Measurements from ENCODE around the gene GPALPP1.

Gene GPALPP1

DNA sequence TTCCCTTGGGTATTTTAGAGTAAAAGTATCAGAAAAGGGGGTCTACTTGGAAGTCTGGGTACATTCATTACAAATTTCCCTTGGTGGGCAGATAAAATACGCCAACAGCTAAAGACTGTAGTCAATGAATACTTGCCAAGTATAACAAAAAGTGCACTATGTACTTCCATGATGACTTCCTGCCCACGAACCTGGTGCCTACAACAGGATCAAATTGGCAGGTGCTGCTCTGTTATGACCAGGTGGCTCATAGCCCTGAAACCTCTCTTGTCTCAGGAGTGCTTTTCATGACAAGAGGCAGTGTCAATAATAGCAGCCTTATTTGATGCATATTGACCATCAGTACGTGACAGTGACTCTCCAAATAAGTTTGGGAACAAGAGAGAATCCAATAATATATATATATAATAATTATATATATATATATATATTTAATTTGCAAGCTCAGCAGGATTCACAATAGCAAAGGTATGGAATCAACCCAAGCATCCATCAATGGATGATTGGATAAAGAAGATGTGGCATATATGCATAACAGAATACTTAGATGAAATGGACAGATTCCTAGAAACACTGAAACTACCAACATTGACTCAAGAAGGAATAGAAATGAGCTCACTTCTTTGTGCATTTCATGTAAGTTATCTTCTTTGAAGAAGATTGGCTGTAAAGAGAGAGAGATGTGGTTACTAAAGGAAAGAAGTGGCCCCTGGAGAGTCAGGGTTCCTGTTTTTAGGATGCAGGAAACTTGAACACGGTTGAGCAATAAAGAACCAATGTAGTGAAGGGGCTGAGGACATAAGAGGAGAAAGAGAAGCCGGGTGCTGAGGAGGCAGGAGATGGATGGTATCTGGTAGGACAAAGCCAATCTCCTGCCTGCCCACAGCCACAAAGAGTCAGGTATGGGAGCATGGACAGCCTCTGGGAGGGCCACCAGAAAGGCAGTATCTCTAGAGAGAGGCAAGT lies 79.0 kb downstream of the GPALPP1 start:
- no peak for DNase-seq (ENCODE audit: low spot score)
- Histone ChIP-seq H2BK12ac (ENCODE audit: low read length) (no peak overlapping the region), H3K79me1 (ENCODE audit: low read depth, low read length) (no peaks in the 10 kb centered on the region), H3K4me2 (ENCODE audit: insufficient read depth, low read length, poor library complexity, severe bottlenecking) (no peak overlapping the region), H3K4me3 (ENCODE audit: low read length in 2 of 2) (no peak overlapping the region), H4K91ac (ENCODE audit: low read depth, low read length, poor library complexity) (no peak overlapping the region), H3K9me3 (replicated peaks in 1 of 2; ENCODE audit: control insufficient read depth in 2 of 2, insufficient read depth in 1 of 2, low read depth in 1 of 2, low read length in 2 of 2) (peaks cover 0 to 2% of the 10 kb centered on the region in 2 donors), H2AK5ac (ENCODE audit: low read depth, low read length) (no peak overlapping the region), H3K27me3 (ENCODE audit: control insufficient read depth in 3 of 3, insufficient read depth in 3 of 3, low read depth in 1 of 3, low read length in 3 of 3) (peaks cover 0 to 5% (median 0%) of the 10 kb centered on the region in 3 experiments), H3K27ac (replicated peaks; ENCODE audit: low read length) (no peak overlapping the region), H3K36me3 (replicated peaks in 1 of 2; ENCODE audit: control insufficient read depth in 2 of 2, insufficient read depth in 2 of 2, low read length in 2 of 2) (no peaks in the 10 kb centered on the region), H4K8ac (ENCODE audit: low read depth, low read length) (no peak overlapping the region), H3K4me1 (ENCODE audit: control insufficient read depth in 2 of 2, insufficient read depth in 1 of 2, low read depth in 1 of 2, low read length in 2 of 2) (no peaks in the 10 kb centered on the region), H3K14ac (ENCODE audit: low read length) (no peak overlapping the region), H2AFZ (ENCODE audit: low read length) (no peak overlapping the region), H3K23ac (ENCODE audit: low read depth, low read length, poor library complexity) (no peak overlapping the region), H3K4ac (ENCODE audit: low read length) (no peak overlapping the region), H2BK5ac (ENCODE audit: low read length) (no peak overlapping the region), H3K18ac (ENCODE audit: low read length) (no peak overlapping the region), H2BK15ac (ENCODE audit: low read length) (no peak overlapping the region), H2BK120ac (ENCODE audit: low read depth, low read length) (no peak overlapping the region), H3K9ac (ENCODE audit: low read depth, low read length, poor library complexity) (no peak overlapping the region)
- WGBS, 2 donors (ENCODE audit: extremely low coverage in 2 of 2, insufficient read length in 2 of 2, insufficient replicate concordance in 1 of 2) = no CpG with 5 or more reads among the region's 5 CpGs

GRCh38 chr13:45073809-45074208 lies 84.5 kb downstream of the GPALPP1 start:
- no peak for DNase-seq (ENCODE audit: low spot score)
- no peaks in the 10 kb centered on the region for H3K9me3 ChIP-seq (replicated peaks in 1 of 2; ENCODE audit: control insufficient read depth in 2 of 2, insufficient read depth in 1 of 2, low read depth in 1 of 2, low read length in 2 of 2)
- no peak overlapping the region for H2BK120ac ChIP-seq (ENCODE audit: low read depth, low read length)
- no peak overlapping the region for H2BK5ac ChIP-seq (ENCODE audit: low read length)
- no peak overlapping the region for H2AK5ac ChIP-seq (ENCODE audit: low read depth, low read length)
- no peak overlapping the region for H4K91ac ChIP-seq (ENCODE audit: low read depth, low read length, poor library complexity)
- no peak overlapping the region for H3K4me2 ChIP-seq (ENCODE audit: insufficient read depth, low read length, poor library complexity, severe bottlenecking)
- no peak overlapping the region for H3K27ac ChIP-seq (replicated peaks; ENCODE audit: low read length)
- no peak overlapping the region for H3K4ac ChIP-seq (ENCODE audit: low read length)
- no peak overlapping the region for H3K4me3 ChIP-seq (ENCODE audit: low read length in 2 of 2)
- H2BK15ac ChIP-seq (ENCODE audit: low read length) = no peak overlapping the region
- no peak overlapping the region for H4K8ac ChIP-seq (ENCODE audit: low read depth, low read length)
- no peaks in the 10 kb centered on the region for H3K79me1 ChIP-seq (ENCODE audit: low read depth, low read length)
- WGBS, 2 donors (ENCODE audit: extremely low coverage in 2 of 2, insufficient read length in 2 of 2, insufficient replicate concordance in 1 of 2) = no CpG with 5 or more reads among the region's 4 CpGs
- H3K9ac ChIP-seq (ENCODE audit: low read depth, low read length, poor library complexity) = no peak overlapping the region
- no peak overlapping the region for H2BK12ac ChIP-seq (ENCODE audit: low read length)
- H3K36me3 ChIP-seq (replicated peaks in 1 of 2; ENCODE audit: control insufficient read depth in 2 of 2, insufficient read depth in 2 of 2, low read length in 2 of 2) = no peaks in the 10 kb centered on the region
- H2AFZ ChIP-seq (ENCODE audit: low read length) = no peak overlapping the region
- no peak overlapping the region for H3K23ac ChIP-seq (ENCODE audit: low read depth, low read length, poor library complexity)
- no peak overlapping the region for H3K18ac ChIP-seq (ENCODE audit: low read length)
- H3K14ac ChIP-seq (ENCODE audit: low read length) = no peak overlapping the region
- H3K4me1 ChIP-seq (ENCODE audit: control insufficient read depth in 2 of 2, insufficient read depth in 1 of 2, low read depth in 1 of 2, low read length in 2 of 2) = no peaks in the 10 kb centered on the region
- no peaks in the 10 kb centered on the region for H3K27me3 ChIP-seq (ENCODE audit: control insufficient read depth in 3 of 3, insufficient read depth in 3 of 3, low read depth in 1 of 3, low read length in 3 of 3)

GRCh38 chr13:45074721-45075120 lies 85.4 kb downstream of the GPALPP1 start:
- Histone ChIP-seq H3K14ac (ENCODE audit: low read length) (no peak overlapping the region), H3K27me3 (ENCODE audit: control insufficient read depth in 3 of 3, insufficient read depth in 3 of 3, low read depth in 1 of 3, low read length in 3 of 3) (no peaks in the 10 kb centered on the region), H2AFZ (ENCODE audit: low read length) (no peak overlapping the region), H3K36me3 (replicated peaks in 1 of 2; ENCODE audit: control insufficient read depth in 2 of 2, insufficient read depth in 2 of 2, low read length in 2 of 2) (no peaks in the 10 kb centered on the region), H3K4ac (ENCODE audit: low read length) (no peak overlapping the region), H4K91ac (ENCODE audit: low read depth, low read length, poor library complexity) (no peak overlapping the region), H3K18ac (ENCODE audit: low read length) (no peak overlapping the region), H3K79me1 (ENCODE audit: low read depth, low read length) (no peaks in the 10 kb centered on the region), H3K4me2 (ENCODE audit: insufficient read depth, low read length, poor library complexity, severe bottlenecking) (no peak overlapping the region), H3K23ac (ENCODE audit: low read depth, low read length, poor library complexity) (no peak overlapping the region), H4K8ac (ENCODE audit: low read depth, low read length) (no peak overlapping the region), H3K9me3 (replicated peaks in 1 of 2; ENCODE audit: control insufficient read depth in 2 of 2, insufficient read depth in 1 of 2, low read depth in 1 of 2, low read length in 2 of 2) (no peaks in the 10 kb centered on the region), H3K27ac (replicated peaks; ENCODE audit: low read length) (no peak overlapping the region), H2BK5ac (ENCODE audit: low read length) (no peak overlapping the region), H2BK15ac (ENCODE audit: low read length) (no peak overlapping the region), H3K9ac (ENCODE audit: low read depth, low read length, poor library complexity) (no peak overlapping the region), H2AK5ac (ENCODE audit: low read depth, low read length) (no peak overlapping the region), H3K4me3 (ENCODE audit: low read length in 2 of 2) (no peak overlapping the region), H2BK120ac (ENCODE audit: low read depth, low read length) (no peak overlapping the region), H2BK12ac (ENCODE audit: low read length) (no peak overlapping the region), H3K4me1 (ENCODE audit: control insufficient read depth in 2 of 2, insufficient read depth in 1 of 2, low read depth in 1 of 2, low read length in 2 of 2) (no peaks in the 10 kb centered on the region)
- no peak for DNase-seq (ENCODE audit: low spot score)
- no CpG with 5 or more reads among the region's 6 CpGs for WGBS, 2 donors (ENCODE audit: extremely low coverage in 2 of 2, insufficient read length in 2 of 2, insufficient replicate concordance in 1 of 2)

DNA sequence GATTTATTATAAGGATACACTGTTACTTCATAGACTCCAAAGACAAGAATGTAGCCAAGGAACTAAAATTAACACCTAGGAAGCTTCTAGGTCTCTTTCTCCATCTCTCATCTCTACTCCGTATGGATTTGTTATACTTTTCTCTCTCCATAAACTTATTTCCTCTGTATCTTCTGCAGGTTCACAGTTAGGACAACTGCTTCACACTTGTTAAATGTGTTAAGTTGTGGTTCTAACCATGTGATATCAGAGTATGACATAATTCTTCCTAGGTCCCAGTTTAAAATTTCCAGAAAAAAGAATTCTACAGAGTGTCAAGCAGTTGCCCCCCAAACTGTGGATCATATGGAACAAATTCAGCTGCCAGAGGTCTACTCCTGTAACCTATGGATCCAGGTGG lies 88.7 kb downstream of the GPALPP1 start:
- Histone ChIP-seq H3K79me1 (ENCODE audit: low read depth, low read length) (no peaks in the 10 kb centered on the region), H4K8ac (ENCODE audit: low read depth, low read length) (no peak overlapping the region), H3K36me3 (replicated peaks in 1 of 2; ENCODE audit: control insufficient read depth in 2 of 2, insufficient read depth in 2 of 2, low read length in 2 of 2) (no peaks in the 10 kb centered on the region), H3K9ac (ENCODE audit: low read depth, low read length, poor library complexity) (no peak overlapping the region), H3K27ac (replicated peaks; ENCODE audit: low read length) (no peak overlapping the region), H3K4me3 (ENCODE audit: low read length in 2 of 2) (no peak overlapping the region), H2BK5ac (ENCODE audit: low read length) (no peak overlapping the region), H3K9me3 (replicated peaks in 1 of 2; ENCODE audit: control insufficient read depth in 2 of 2, insufficient read depth in 1 of 2, low read depth in 1 of 2, low read length in 2 of 2) (no peaks in the 10 kb centered on the region), H3K14ac (ENCODE audit: low read length) (no peak overlapping the region), H3K4ac (ENCODE audit: low read length) (no peak overlapping the region), H2AK5ac (ENCODE audit: low read depth, low read length) (no peak overlapping the region), H3K4me1 (ENCODE audit: control insufficient read depth in 2 of 2, insufficient read depth in 1 of 2, low read depth in 1 of 2, low read length in 2 of 2) (no peaks in the 10 kb centered on the region), H2BK12ac (ENCODE audit: low read length) (no peak overlapping the region), H4K91ac (ENCODE audit: low read depth, low read length, poor library complexity) (no peak overlapping the region), H2BK15ac (ENCODE audit: low read length) (no peak overlapping the region), H2AFZ (ENCODE audit: low read length) (no peak overlapping the region), H3K18ac (ENCODE audit: low read length) (no peak overlapping the region), H3K23ac (ENCODE audit: low read depth, low read length, poor library complexity) (no peak overlapping the region), H2BK120ac (ENCODE audit: low read depth, low read length) (no peak overlapping the region), H3K27me3 (ENCODE audit: control insufficient read depth in 3 of 3, insufficient read depth in 3 of 3, low read depth in 1 of 3, low read length in 3 of 3) (no peaks in the 10 kb centered on the region), H3K4me2 (ENCODE audit: insufficient read depth, low read length, poor library complexity, severe bottlenecking) (no peak overlapping the region)
- no CpG with 5 or more reads among the region's 1 CpG for WGBS, 2 donors (ENCODE audit: extremely low coverage in 2 of 2, insufficient read length in 2 of 2, insufficient replicate concordance in 1 of 2)
- DNase-seq (ENCODE audit: low spot score) = no peak

Data from neuronal stem cell (in vitro differentiated cells).